ENCODE data around the gene BUB1. TPM values are rescaled to one million over a fixed set of nuclear protein-coding genes. Genes with fewer than 3 reads are reported as not detected.
"Not testable (repeated sequence)": the region's sequence is repeated elsewhere in the genome, so short reads cannot be mapped to it uniquely, and the experiment has no call there.

Gene BUB1
- total and polyA plus RNA-seq, 10 donors, result 1.1 to 29.7 (median 7.1) TPM

DNA sequence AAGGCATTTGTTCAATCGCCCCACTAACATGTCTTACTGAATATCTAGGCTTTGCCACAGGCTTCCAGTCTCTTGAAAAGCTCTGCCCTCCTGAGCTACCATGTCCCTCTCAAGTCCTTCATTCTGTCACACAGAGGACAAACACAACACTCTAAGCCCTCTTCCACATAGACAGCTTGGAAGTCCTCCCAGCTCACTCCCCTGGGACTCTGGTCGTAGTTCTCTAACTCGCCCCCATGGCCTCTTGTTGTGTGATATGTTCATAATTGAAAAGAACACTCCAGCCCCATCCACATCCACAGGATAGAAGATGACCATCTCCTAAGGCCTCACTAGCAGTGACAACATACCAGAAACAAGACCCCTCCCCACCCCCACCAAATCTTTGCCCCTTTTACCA, 37.9 kb downstream of the BUB1 start:
- Histone ChIP-seq H3K36me3 (peaks cover 0 to 69% (median 0%) of the 10 kb centered on the region in 6 donors), H3K27ac (no peak overlapping the region), H3K27me3 (replicated peaks in 1 of 7) (no peaks in the 10 kb centered on the region), H3K9me3 (no peaks in the 10 kb centered on the region), H3K4me1 (no peaks in the 10 kb centered on the region), H3K4me3 (no peak overlapping the region)
- TF ChIP-seq, protein P1, sequence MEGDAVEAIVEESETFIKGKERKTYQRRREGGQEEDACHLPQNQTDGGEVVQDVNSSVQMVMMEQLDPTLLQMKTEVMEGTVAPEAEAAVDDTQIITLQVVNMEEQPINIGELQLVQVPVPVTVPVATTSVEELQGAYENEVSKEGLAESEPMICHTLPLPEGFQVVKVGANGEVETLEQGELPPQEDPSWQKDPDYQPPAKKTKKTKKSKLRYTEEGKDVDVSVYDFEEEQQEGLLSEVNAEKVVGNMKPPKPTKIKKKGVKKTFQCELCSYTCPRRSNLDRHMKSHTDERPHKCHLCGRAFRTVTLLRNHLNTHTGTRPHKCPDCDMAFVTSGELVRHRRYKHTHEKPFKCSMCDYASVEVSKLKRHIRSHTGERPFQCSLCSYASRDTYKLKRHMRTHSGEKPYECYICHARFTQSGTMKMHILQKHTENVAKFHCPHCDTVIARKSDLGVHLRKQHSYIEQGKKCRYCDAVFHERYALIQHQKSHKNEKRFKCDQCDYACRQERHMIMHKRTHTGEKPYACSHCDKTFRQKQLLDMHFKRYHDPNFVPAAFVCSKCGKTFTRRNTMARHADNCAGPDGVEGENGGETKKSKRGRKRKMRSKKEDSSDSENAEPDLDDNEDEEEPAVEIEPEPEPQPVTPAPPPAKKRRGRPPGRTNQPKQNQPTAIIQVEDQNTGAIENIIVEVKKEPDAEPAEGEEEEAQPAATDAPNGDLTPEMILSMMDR (IDR thresholded peaks at IDR 0.05 in 8 of 11, conservative IDR thresholded peaks at IDR 0.05 in 3 of 11), result no peak
- TF ChIP-seq POLR2A (IDR thresholded peaks at IDR 0.05), result no peak
- no peak for TF ChIP-seq POLR2AphosphoS5 (IDR thresholded peaks at IDR 0.05)
- DNase-seq, result no peak
- intact Hi-C loops (cut with DNase I; ENCODE audit: low total_unique reads), result no loop called here
- 92 to 100% (median 98%) methylated on average over 3 of the region's 3 CpGs for WGBS, 5 donors

DNA sequence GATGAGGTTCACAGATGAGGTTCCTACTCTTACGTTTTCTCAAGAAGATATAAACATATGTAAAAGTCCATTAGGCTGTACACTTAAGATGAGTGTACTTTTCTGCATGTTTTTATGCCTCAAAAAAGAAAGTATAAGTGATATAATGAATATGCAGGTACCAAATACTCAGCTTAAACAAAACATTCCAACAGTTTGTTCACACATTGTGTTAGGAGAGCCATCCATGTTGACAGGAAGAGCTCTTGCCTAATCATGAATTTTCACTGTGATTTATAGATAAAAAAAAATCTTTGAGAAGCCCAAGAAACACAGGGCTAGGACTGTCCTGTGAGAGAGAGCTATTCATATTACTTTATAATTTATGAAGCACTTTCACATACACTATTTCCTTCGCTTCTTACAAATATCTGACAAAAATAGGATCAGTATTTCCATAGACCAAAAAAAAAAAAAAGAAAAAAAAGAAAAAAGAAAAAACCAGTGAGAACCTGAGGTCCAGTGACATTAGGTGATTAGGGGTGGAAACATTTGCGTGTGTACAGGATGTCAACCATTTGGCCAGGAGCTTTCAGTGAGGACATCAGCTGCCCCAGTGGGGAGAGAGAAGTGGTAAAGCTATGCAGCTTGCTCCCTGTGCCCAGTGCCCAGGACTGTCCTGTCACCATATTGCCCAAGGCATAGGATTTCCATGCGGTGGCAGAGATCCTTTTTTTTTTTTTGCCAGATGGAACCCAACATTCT, 38.7 kb downstream of the BUB1 start:
- H3K27me3 ChIP-seq (replicated peaks in 1 of 7), result no peaks in the 10 kb centered on the region
- TF ChIP-seq, protein P1 (IDR thresholded peaks at IDR 0.05 in 8 of 11, conservative IDR thresholded peaks at IDR 0.05 in 3 of 11), result no peak
- TF ChIP-seq POLR2A (IDR thresholded peaks at IDR 0.05), result no peak
- TF ChIP-seq POLR2AphosphoS5 (IDR thresholded peaks at IDR 0.05), result no peak
- WGBS, 5 donors, result 89 to 96% (median 96%) methylated on average over 4 of the region's 4 CpGs
- no peak overlapping the region for H3K4me3 ChIP-seq
- no peak for DNase-seq
- peaks cover 0 to 75% (median 0%) of the 10 kb centered on the region in 6 donors for H3K36me3 ChIP-seq
- no peak overlapping the region for H3K27ac ChIP-seq
- intact Hi-C loops (cut with DNase I; ENCODE audit: low total_unique reads), result no loop called here
- H3K4me1 ChIP-seq, result no peaks in the 10 kb centered on the region
- no peaks in the 10 kb centered on the region for H3K9me3 ChIP-seq

DNA sequence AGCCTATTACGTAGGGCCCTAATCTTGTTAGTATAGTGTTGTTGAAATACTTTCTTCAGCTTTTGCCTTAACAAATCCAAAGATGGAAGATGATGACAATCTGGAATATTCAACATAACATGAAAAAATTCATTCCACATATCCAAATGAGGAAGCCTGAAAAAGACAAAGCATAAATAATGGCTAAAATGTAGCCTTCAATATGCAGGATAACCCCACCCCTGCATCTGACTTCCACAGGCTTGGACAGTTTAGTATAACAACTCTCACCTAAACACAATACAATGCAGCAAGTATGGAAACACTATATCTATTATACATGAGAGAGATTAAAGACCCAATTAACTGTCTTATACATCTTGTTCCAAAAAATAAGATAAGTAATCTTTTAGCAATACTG, 39.9 kb downstream of the BUB1 start:
- H3K36me3 ChIP-seq, result peaks cover 0 to 72% (median 0%) of the 10 kb centered on the region in 6 donors

DNA sequence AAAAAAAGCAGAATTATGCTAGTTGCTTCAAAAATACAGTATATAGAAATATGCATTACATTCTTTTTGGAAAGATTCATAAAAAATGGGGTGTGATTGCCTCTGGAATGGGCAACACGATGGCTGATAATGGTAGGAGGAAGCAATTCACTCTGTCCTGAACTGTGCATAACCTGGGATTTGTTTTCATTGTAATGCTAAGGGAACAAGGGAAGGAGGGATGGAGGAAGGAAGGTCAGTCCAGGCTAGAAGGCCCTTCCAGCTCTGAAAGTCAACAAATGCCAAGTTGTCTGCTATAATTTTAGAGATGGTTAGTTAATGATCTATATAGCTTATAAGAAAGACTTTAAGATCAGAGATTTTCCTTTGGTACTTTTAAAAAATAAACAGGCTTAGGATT, 40.8 kb downstream of the BUB1 start:
- TF ChIP-seq, protein P1 (IDR thresholded peaks at IDR 0.05 in 8 of 11, conservative IDR thresholded peaks at IDR 0.05 in 3 of 11), result no peak
- TF ChIP-seq POLR2AphosphoS5 (IDR thresholded peaks at IDR 0.05), result no peak
- TF ChIP-seq POLR2A (IDR thresholded peaks at IDR 0.05), result no peak
- DNase-seq, result no peak
- H3K9me3 ChIP-seq, result no peaks in the 10 kb centered on the region
- no peak overlapping the region for H3K4me3 ChIP-seq
- 67 to 86% (median 78%) methylated on average over 1 of the region's 1 CpG for WGBS, 5 donors
- intact Hi-C loops (cut with DNase I; ENCODE audit: low total_unique reads), result no loop called here
- no peaks in the 10 kb centered on the region for H3K27me3 ChIP-seq (replicated peaks in 1 of 7)
- no peak overlapping the region for H3K27ac ChIP-seq
- peaks cover 0 to 63% (median 0%) of the 10 kb centered on the region in 6 donors for H3K36me3 ChIP-seq
- no peaks in the 10 kb centered on the region for H3K4me1 ChIP-seq

More for the DNA sequence above, 39.9 kb downstream of the BUB1 start:
- no peak for DNase-seq
- no peak overlapping the region for H3K4me3 ChIP-seq
- no peak for TF ChIP-seq POLR2AphosphoS5 (IDR thresholded peaks at IDR 0.05)
- TF ChIP-seq POLR2A (IDR thresholded peaks at IDR 0.05), result no peak
- TF ChIP-seq, protein P1 (IDR thresholded peaks at IDR 0.05 in 8 of 11, conservative IDR thresholded peaks at IDR 0.05 in 3 of 11), result no peak
- H3K27ac ChIP-seq, result no peak overlapping the region
- WGBS, 5 donors, result 94 to 100% (median 98%) methylated on average over 1 of the region's 1 CpG
- H3K9me3 ChIP-seq, result no peaks in the 10 kb centered on the region
- H3K4me1 ChIP-seq, result no peaks in the 10 kb centered on the region
- H3K27me3 ChIP-seq (replicated peaks in 1 of 7), result no peaks in the 10 kb centered on the region
- intact Hi-C loops (cut with DNase I; ENCODE audit: low total_unique reads), result no loop called here

DNA sequence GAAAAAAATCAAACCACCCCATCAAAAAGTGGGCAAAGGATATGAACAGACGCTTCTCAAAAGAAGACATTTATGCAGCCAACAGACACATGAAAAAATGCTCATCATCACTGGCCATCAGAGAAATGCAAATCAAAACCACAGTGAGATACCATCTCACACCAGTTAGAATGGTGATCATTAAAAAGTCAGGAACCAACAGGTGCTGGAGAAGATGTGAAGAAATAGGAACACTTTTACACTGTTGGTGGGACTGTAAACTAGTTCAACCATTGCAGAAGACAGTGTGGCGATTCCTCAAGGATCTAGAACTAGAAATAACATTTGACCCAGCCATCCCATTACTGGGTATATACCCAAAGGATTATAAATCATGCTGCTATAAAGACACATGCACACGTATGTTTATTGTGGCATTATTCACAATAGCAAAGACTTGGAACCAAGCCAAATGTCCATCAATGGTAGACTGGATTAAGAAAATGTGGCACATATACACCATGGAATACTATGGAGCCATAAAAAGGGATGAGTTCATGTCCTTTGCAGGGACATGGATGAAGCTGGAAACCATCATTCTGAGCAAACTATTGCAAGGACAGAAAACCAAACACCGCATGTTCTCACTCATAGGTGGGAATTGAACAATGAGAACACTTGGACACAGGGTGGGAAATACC, 41.8 kb downstream of the BUB1 start:
- H3K9me3 ChIP-seq; H3K4me1 ChIP-seq; intact Hi-C loops (cut with DNase I; ENCODE audit: low total_unique reads); H3K27ac ChIP-seq; H3K27me3 ChIP-seq (replicated peaks in 1 of 7); DNase-seq; H3K4me3 ChIP-seq: not testable (repeated sequence)
- WGBS, 5 donors, result 93 to 100% (median 98%) methylated on average over 2 to 4 of the region's 4 CpGs
- peaks cover 0 to 53% (median 0%) of the 10 kb centered on the region in 6 donors for H3K36me3 ChIP-seq

DNA sequence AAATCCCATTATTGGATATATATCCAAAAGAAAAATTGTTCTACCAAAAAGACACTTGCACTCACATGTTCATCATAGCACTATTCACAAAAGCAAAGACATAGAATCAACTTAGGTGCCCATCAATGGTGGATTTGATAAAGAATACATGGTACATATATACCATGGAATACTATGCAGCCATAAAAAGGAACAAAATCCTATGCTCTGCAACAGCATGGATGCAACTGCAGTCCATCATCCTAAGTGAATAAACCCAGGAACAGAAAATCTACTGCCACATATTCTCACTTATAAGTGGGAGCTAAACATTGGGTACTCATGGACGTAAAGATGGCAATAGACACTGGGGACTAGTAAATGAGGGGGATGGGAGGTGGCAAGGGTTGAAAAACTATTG, 50.5 kb downstream of the BUB1 start:
- H3K36me3 ChIP-seq; H3K4me1 ChIP-seq; H3K27me3 ChIP-seq (replicated peaks in 1 of 7); intact Hi-C loops (cut with DNase I; ENCODE audit: low total_unique reads); H3K4me3 ChIP-seq; DNase-seq; H3K9me3 ChIP-seq; H3K27ac ChIP-seq: not testable (repeated sequence)
- 95 to 100% (median 98%) methylated on average over 1 of the region's 1 CpG for WGBS, 5 donors
